Neutrophil (primary cell): Measurements from ENCODE around the gene CTNNBL1.

Experiments
- H3K27ac ChIP-seq: fragments of 200-600 bp; sonication (generic); 2 replicates; pipeline ENCODE4 v1.5.1; 2016; ENCODE audit warnings: mild to moderate bottlenecking, moderate library complexity
- H3K27me3 ChIP-seq: fragments of 200-600 bp; sonication (generic); 2 replicates; pipeline ENCODE4 v1.6.0; 2016; ENCODE audit warnings: mild to moderate bottlenecking
- H3K36me3 ChIP-seq: fragments of 200-600 bp; sonication (generic); 2 replicates; pipeline ENCODE4 v1.5.1; 2017
- H3K4me1 ChIP-seq, 2 experiments: fragments of 200-600 bp in 1 of 2; sonication (generic) in 1 of 2; 1 replicate in 1 of 2; 2 replicates in 1 of 2; pipeline versions ENCODE4 v1.5.1 to v1.6.1; 2013 to 2016; ENCODE audit warnings: low read depth in 1 of 2, low read length in 1 of 2, mild to moderate bottlenecking in 1 of 2, moderate library complexity in 1 of 2; ENCODE audit not compliant: control insufficient read depth in 1 of 2, insufficient read depth in 1 of 2
- H3K4me3 ChIP-seq, 2 experiments: fragments of 200-600 bp in 1 of 2; sonication (generic) in 1 of 2; 1 replicate in 1 of 2; 2 replicates in 1 of 2; pipeline ENCODE4 v1.5.1; 2013 to 2016; ENCODE audit warnings: low read depth in 1 of 2, low read length in 1 of 2, mild to moderate bottlenecking in 1 of 2, moderate library complexity in 1 of 2
- H3K9me3 ChIP-seq: fragments of 200-600 bp; sonication (generic); 2 replicates; pipeline ENCODE4 v1.5.1; 2016
- TF ChIP-seq, protein P1 (sequence below): fragments of 200-600 bp; sonication (generic); IDR thresholded peaks from 2 replicates; pipeline ENCODE4 v1.5.1; 2016; ENCODE audit warnings: antibody characterized with exemption

The CTNNBL1 gene

DNA sequence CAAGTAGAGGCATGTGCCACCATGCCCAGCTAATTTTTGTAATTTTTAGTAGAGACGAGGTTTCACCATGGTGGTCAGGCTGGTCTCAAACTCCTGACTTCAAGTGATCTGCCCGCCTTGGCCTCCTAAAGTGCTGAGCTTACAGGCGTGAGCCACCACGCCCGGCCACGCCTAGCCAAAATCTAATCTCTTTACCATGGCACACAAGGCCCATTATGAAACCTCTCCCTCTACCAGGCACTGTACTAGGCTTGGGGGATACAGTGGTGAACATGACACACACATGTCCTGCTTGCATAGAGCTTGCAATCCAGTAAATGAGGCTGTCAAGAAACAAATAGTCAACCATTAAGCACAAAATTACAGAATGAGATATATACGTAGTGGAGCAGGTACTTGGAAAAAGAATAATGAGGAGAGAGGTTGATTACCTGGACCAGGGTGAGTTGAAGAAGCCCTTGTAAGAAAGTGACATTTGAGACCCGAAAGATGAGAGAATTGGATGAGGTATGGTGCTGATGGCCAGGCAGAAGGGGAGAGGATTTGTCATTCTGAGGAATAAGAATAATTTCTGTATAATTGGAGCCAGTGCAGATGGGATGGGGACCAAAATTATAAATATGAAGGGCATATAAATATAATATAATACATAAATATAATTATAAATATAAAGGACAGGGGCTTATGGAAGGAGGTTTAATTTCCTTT lies 1.2 kb upstream of the CTNNBL1 start:
- H3K36me3 ChIP-seq, result no peaks in the 10 kb centered on the region
- no peak overlapping the region for H3K27ac ChIP-seq
- peaks cover 51% of the 10 kb centered on the region for H3K27me3 ChIP-seq
- H3K4me1 ChIP-seq, result peaks cover 11 to 21% of the 10 kb centered on the region in 2 experiments
- TF ChIP-seq, protein P1, sequence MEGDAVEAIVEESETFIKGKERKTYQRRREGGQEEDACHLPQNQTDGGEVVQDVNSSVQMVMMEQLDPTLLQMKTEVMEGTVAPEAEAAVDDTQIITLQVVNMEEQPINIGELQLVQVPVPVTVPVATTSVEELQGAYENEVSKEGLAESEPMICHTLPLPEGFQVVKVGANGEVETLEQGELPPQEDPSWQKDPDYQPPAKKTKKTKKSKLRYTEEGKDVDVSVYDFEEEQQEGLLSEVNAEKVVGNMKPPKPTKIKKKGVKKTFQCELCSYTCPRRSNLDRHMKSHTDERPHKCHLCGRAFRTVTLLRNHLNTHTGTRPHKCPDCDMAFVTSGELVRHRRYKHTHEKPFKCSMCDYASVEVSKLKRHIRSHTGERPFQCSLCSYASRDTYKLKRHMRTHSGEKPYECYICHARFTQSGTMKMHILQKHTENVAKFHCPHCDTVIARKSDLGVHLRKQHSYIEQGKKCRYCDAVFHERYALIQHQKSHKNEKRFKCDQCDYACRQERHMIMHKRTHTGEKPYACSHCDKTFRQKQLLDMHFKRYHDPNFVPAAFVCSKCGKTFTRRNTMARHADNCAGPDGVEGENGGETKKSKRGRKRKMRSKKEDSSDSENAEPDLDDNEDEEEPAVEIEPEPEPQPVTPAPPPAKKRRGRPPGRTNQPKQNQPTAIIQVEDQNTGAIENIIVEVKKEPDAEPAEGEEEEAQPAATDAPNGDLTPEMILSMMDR, result no peak
- H3K9me3 ChIP-seq, result no peaks in the 10 kb centered on the region
- no peak overlapping the region for H3K4me3 ChIP-seq

DNA sequence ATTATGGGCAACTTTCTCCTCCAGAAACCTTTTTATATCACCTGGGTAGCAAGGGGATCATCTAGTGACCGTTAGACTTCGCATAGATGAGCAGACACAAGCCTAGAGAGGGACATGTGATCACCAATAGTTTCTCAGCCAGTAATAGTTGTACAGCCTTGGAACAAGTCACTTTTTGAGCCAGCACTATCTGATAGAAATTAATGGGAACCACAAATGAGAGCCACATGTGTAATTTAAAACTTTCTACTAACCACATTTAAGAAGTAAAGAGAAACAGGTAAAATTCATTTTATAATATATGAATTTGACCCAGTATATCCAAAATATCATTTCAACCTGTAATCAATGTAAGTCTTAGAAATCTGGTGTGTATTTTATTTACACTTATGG lies 592 bp upstream of the CTNNBL1 start:
- Histone ChIP-seq H3K27ac (peak overlapping the region; percentile 49), H3K36me3 (no peaks in the 10 kb centered on the region), H3K4me1 (peaks cover 11 to 21% of the 10 kb centered on the region in 2 experiments), H3K27me3 (peaks cover 45% of the 10 kb centered on the region), H3K4me3 (peak overlapping the region; percentile 61 to 74), H3K9me3 (no peaks in the 10 kb centered on the region)
- TF ChIP-seq, protein P1, result no peak

DNA sequence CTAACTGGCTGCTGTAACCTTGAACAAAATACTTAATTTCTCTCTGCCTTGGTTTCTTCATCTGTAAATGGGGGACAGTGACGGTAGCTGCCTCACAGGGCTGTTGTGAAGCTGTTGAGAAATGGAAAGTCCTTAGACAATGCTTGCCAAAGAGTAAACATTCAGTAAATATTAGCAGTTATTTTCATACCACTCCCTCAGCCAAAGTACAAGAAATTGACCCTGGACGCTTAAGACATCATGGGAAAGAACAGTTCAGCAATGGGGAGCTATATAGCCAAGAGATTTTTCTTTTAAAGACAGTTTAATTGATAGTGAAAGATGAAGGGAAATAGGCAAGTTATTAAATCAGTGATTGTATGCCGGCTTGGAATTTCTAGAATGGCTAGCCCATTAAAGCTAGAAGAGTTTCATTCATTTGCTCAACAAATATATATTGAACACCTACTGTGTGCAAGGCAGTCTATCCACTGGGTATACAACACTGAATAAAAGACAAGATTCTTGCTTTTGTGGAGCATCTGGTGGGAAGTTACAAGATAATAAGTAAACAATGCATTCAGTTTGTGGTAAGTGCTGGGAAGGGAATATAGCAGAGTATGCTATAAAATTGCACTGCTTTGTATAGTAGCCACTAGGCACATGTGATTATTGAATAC lies 2.0 kb downstream of the CTNNBL1 start:
- H3K27me3 ChIP-seq, result peaks cover 19% of the 10 kb centered on the region
- H3K4me3 ChIP-seq, result no peak overlapping the region
- TF ChIP-seq, protein P1, result no peak
- no peak overlapping the region for H3K27ac ChIP-seq
- H3K4me1 ChIP-seq, result peaks cover 11 to 21% of the 10 kb centered on the region in 2 experiments
- no peaks in the 10 kb centered on the region for H3K9me3 ChIP-seq
- H3K36me3 ChIP-seq, result no peaks in the 10 kb centered on the region

DNA sequence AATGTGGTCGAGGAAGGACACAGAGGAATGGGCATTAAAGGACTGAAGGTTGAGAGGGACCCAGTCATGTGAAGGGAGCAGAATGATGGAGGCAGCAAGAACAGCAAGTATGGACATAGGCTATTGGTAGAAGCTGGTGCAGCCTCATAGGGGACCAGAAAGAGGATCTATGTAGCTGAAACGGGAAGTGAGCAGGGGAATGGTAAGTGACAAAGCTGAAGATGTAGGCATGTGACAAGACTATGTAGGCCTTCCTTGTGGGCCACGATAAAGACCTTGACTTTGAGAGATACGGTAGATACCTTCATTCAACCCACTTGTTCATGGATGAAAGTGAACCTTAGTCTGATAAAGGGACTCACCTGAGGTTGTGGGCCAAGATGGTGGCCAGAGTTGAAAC lies 3.5 kb downstream of the CTNNBL1 start:
- H3K27ac ChIP-seq, result peak overlapping the region; percentile 21
- H3K27me3 ChIP-seq, result peaks cover 4% of the 10 kb centered on the region
- peaks cover 21 to 25% of the 10 kb centered on the region in 2 experiments for H3K4me1 ChIP-seq
- no peak overlapping the region for H3K4me3 ChIP-seq
- H3K36me3 ChIP-seq, result no peaks in the 10 kb centered on the region
- H3K9me3 ChIP-seq, result no peaks in the 10 kb centered on the region
- TF ChIP-seq, protein P1, result no peak

DNA sequence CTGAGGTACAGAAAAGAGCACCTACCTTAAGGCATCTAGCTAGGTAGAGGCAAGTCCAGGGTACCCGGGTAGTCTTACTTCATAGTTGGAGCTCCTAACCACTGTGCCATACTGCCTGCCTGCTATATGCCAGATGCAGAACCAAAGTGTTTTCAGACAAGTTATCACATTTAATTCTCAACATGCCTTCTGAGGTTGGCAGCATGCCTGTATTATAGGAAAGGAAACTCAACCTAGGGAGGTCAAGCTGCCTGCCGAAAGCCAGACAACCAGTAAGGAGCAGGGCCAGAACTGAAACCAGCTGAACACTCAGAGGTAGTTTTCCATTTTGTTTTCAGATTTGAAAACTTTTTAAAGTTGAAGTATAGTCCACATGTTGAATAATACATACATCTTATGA lies 5.4 kb downstream of the CTNNBL1 start:
- no peaks in the 10 kb centered on the region for H3K36me3 ChIP-seq
- no peaks in the 10 kb centered on the region for H3K27me3 ChIP-seq
- TF ChIP-seq, protein P1, result no peak
- H3K9me3 ChIP-seq, result no peaks in the 10 kb centered on the region
- peaks cover 18 to 19% of the 10 kb centered on the region in 2 experiments for H3K4me1 ChIP-seq
- no peak overlapping the region for H3K27ac ChIP-seq
- H3K4me3 ChIP-seq, result no peak overlapping the region
